ENCODE data around the gene CADPS2.

CADPS2 gene

DNA sequence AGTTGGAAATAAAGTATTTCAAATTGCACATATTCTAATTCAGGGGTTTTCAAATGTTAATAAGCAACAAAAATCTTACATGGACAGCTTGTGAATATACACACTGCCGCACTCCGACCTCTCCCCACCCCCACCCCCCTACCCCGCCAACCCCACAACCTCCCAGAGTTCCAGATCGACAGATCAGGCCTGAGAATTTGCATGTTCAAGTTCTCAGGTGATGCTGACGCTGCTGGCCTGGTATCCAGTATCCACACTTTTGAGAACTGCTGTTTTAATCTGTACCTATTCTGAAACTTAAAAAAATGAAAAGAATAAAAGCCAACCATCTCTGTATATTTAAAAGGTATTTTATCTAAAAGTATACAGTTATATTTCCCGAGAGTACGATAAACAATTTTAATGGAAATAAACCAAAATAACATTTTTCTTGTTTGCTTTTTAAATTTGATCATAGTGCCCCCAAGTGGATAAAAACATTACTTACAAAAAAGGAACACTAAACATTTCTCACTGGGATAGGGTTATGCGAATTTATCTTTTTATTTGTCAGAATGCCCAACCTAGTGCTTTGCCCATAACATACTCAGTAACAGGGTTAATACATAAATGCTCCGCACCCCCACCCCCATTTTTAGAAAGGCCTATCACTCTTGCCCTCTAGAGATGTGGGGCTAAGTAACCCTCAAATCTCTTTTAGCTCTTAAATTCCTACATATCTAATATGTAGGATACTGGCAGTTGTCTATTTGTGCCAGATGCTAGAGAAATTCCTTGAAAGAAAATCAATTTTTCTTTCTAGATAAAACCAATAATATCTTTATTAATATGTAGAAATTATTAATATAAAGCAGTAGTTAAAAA is 353.6 kb downstream of the CADPS2 start:
- H3K4me3 ChIP-seq (ENCODE audit: low read length) = no peak overlapping the region
- no peak for TF ChIP-seq ZNF274 (IDR thresholded peaks at IDR 0.05; ENCODE audit: low read depth, low read length)

GRCh38 chr7:122528879-122529481 is 357.3 kb downstream of the CADPS2 start:
- TF ChIP-seq ZNF274 (IDR thresholded peaks at IDR 0.05; ENCODE audit: low read depth, low read length) = no peak
- no peak overlapping the region for H3K4me3 ChIP-seq (ENCODE audit: low read length)

GRCh38 chr7:122525355-122525754 is 360.9 kb downstream of the CADPS2 start:
- H3K4me3 ChIP-seq (ENCODE audit: low read length) = no peak overlapping the region

DNA sequence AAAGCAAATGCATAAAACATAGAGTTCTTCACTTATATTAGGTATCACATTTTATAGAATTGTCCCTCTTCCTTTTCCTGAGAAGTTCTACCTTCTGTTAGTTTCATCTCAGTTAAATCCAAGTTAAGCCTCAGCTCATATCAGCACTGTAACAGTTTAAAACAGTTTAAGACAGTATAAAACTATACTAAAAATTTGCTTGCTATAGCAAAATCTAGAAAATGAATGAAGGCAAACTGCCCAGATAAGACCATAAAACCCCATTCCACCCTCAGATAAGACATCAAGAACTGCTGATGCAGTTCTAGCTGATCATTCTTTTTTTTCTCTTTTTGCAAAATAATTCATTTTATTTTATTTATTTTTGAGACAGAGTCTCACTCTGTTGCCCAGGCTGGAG is 364.5 kb downstream of the CADPS2 start:
- no peak overlapping the region for H3K4me3 ChIP-seq (ENCODE audit: low read length)
- TF ChIP-seq ZNF274 (IDR thresholded peaks at IDR 0.05; ENCODE audit: low read depth, low read length) = no peak

More at GRCh38 chr7:122525355-122525754, 360.9 kb downstream of the CADPS2 start:
- no peak for TF ChIP-seq ZNF274 (IDR thresholded peaks at IDR 0.05; ENCODE audit: low read depth, low read length)

DNA sequence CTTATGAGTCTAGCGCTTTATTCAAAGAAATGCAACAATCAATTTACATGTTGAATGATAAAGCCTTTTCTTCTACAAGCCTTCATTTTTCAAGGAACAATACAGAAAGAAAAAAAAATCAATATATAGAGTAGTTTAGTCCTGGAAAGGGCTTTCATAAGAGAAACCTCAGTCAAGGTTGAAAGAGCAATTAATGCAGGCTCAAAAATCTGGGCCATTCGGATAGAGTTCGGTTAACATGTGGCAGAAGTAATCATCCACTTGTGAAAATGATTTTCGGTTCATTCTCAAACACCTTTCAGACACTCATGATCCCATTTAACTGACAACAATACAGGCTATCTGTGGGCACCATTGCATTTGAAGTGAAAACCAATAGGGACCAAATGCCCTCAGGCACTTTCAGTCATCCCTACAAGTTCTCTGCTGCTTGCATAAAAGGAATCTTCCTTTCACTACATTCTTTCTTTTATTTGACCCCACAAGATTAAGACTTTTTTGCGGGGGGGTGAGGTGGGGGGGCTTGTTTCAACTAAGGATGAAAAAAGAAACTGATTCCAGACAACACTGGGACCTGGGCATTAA is 365.2 kb downstream of the CADPS2 start:
- no peak overlapping the region for H3K4me3 ChIP-seq (ENCODE audit: low read length)
- TF ChIP-seq ZNF274 (IDR thresholded peaks at IDR 0.05; ENCODE audit: low read depth, low read length) = no peak

GRCh38 chr7:122518488-122518887 is 367.8 kb downstream of the CADPS2 start:
- no peak overlapping the region for H3K4me3 ChIP-seq (ENCODE audit: low read length)
- TF ChIP-seq ZNF274 (IDR thresholded peaks at IDR 0.05; ENCODE audit: low read depth, low read length) = no peak

- H3K4me3 ChIP-seq (ENCODE audit: low read length) = no peak overlapping the region
- TF ChIP-seq ZNF274 (IDR thresholded peaks at IDR 0.05; ENCODE audit: low read depth, low read length) = no peak
Measured at GRCh38 chr7:122517576-122517975, 368.7 kb downstream of the CADPS2 start.

DNA sequence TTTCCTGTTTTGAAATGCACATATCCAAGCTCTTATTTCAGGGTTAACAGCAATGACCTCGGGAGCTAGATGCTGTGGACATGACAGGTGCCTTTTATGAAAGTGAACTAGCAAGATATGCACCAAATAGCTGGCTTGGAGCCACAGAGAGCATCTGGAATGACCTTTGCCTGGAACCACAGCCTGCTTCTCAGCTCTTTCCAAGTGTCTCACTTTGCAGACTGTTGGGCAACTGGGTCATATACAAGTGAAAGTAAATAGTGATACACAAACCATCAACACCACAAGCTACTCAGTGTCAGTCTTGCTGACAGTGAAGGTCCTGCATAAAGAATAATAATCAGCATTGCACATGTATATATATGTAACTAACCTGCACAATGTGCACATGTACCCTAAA is 370.9 kb downstream of the CADPS2 start:
- H3K4me3 ChIP-seq (ENCODE audit: low read length) = no peak overlapping the region
- no peak for TF ChIP-seq ZNF274 (IDR thresholded peaks at IDR 0.05; ENCODE audit: low read depth, low read length)

DNA sequence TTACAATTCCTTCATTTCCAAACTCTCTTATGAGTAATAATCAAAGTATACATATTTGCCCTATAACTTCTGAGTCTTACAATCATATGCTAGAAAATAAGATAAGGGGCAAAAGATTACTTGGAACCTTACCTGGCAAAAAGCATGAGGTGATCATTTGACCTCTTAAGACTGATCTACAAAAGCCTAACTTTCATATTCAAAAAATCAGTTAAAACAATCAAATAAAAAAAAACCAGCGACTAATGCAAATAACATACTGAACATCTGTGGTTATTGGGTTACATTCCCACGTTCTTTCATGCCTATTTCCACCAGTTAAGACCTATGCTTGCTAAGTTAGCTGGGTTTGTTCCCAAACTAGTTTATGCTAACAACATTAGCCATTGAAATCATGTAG is 375.0 kb downstream of the CADPS2 start:
- TF ChIP-seq ZNF274 (IDR thresholded peaks at IDR 0.05; ENCODE audit: low read depth, low read length) = no peak
- no peak overlapping the region for H3K4me3 ChIP-seq (ENCODE audit: low read length)

DNA sequence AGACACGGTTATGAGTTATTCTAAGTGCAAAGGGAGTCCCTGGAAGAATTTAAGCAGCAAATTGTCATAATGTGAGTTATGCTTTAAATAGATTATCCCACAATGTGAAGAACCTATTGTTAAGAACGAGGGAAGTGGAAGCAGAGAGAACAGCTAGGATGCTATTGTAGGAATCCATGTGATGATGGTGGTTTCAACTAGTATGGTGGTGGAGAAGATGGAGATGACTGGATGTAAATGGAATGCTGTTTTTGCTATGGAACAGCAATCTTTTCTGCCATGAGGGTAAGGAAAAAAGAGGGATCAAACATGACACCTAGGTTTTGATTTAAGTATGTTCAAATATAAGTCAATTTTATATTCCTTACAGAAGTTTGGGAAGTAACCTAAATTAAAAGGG is 378.7 kb downstream of the CADPS2 start:
- TF ChIP-seq ZNF274 (IDR thresholded peaks at IDR 0.05; ENCODE audit: low read depth, low read length) = no peak

DNA sequence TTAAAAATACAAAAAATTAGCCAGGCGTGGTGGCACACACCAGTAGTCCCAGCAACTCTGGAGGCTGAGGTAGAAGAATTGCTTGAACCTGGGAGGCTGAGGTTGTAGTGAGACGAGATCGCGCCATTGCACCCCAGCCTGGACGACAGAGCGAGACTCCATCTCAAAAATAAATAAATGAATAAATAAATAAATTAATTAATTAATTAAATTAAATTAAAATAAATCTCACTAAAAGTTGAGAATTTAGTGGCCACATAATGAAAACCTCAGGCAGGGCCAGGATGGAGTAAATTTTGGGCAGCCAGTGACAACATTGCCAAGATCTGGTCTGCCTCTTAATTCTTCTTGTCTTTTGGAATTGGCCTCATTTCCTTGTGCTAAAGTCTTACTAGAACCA is 394.3 kb downstream of the CADPS2 start:
- H3K4me3 ChIP-seq (ENCODE audit: low read length) = no peak overlapping the region
- TF ChIP-seq ZNF274 (IDR thresholded peaks at IDR 0.05; ENCODE audit: low read depth, low read length) = no peak

More for the DNA sequence above, 378.7 kb downstream of the CADPS2 start:
- no peak overlapping the region for H3K4me3 ChIP-seq (ENCODE audit: low read length)

GRCh38 chr7:122488241-122488640 is 398.0 kb downstream of the CADPS2 start:
- TF ChIP-seq ZNF274 (IDR thresholded peaks at IDR 0.05; ENCODE audit: low read depth, low read length) = no peak
- H3K4me3 ChIP-seq (ENCODE audit: low read length) = no peak overlapping the region

- H3K4me3 ChIP-seq (ENCODE audit: low read length) = no peak overlapping the region
- no peak for TF ChIP-seq ZNF274 (IDR thresholded peaks at IDR 0.05; ENCODE audit: low read depth, low read length)
Measured at GRCh38 chr7:122487131-122487530, 399.1 kb downstream of the CADPS2 start.

GRCh38 chr7:122485856-122486255 is 400.4 kb downstream of the CADPS2 start:
- no peak overlapping the region for H3K4me3 ChIP-seq (ENCODE audit: low read length)
- no peak for TF ChIP-seq ZNF274 (IDR thresholded peaks at IDR 0.05; ENCODE audit: low read depth, low read length)

DNA sequence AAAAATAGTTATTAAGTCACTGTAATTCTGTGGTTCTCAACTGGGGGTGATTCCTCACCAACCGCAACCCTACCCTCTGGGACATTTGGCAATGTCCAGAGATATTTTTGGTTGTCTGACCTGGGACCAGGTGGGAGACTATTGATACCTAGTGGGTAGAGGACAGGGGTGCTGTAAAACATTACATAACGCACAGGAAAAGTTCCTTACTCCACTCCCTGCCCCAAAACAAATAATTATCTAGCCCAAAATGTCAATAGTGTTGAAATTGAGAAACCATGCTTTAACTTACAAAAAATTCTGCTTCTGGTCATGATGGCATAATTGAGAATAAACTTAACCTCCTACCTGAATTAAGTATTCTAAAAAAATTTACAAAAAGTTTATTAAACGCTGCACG is 404.0 kb downstream of the CADPS2 start:
- TF ChIP-seq ZNF274 (IDR thresholded peaks at IDR 0.05; ENCODE audit: low read depth, low read length) = no peak
- no peak overlapping the region for H3K4me3 ChIP-seq (ENCODE audit: low read length)
